ENCODE results near the gene FAM3A. TPM values are rescaled to one million over a fixed set of nuclear protein-coding genes. Genes with fewer than 3 reads are reported as not detected.

FAM3A gene
- total and polyA plus RNA-seq, 9 of the 15 experiments (the other 6 are each of a cell fraction or from before 2014, with no cell fraction given) = 0.75 to 70.6 (median 27.0) TPM

DNA sequence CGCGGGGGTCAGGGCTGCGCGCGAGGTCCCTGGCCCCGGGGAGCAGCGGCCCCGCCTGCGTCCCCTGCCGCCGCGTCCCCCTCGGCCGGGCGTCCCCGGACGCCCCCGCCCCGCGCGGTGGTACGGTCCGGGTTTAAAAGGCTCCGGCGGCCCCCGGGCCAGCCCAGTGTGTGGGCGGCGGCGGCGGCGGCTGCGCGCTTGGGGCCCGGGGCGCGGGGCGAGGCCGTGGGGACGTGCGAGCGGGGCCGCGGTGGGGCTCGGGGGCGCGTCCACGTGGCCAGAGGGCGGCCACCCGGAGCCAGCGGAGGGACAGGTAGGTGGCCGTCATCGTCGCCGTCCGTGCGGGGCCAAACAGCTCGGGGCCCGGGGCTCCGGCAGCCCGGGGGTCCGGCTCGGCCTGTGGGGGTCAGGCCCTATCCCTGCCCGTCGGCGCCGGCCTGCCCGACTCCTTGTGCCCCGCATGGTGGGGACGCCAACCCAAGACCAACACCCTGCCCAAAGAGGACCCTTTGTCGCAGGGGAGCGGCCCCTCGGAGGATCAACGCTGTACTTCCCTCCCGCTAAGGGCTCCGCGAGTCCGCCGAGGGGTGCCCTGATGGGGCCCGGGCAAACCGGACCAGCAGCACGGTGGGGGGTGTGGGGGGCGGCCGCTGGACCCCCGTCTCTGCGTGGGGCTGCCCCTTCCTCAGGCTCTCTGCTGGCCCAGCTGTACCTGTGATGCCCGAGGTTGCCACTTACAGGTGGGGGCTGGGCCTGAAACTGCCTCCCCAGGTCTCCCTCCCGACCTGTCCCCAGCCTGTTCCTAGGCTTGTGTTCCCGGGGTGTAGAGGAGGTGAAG, 57.7 kb downstream of the FAM3A start, which contains the start of gene PLXNA3:
Gene PLXNA3 (plus strand): TSS at position 166 of the 838 bp plus-strand sequence. CDS start 1,903 bp downstream, outside the sequence.
- Histone ChIP-seq H3K4me3 (peak within 1 kb of the TSS; percentile 59), H3K27me3 (ENCODE audit: control insufficient read depth in 2 of 2, insufficient read depth in 2 of 2, low read length in 2 of 2) (no peaks in the 10 kb centered on the region), H3K4me2 (ENCODE audit: insufficient read depth, low read length) (peak within 1 kb of the TSS; percentile 81), H3K27ac (ENCODE audit: extremely low read depth, low read depth, low read length) (peak within 1 kb of the TSS; percentile 74), H3K36me3 (ENCODE audit: control insufficient read depth, insufficient read depth, low read length) (peaks cover 30% of the 10 kb centered on the region; the same call in 2 of the 3 replicates), H4K20me1 (replicated peaks; ENCODE audit: control insufficient read depth, insufficient read depth, low read length) (peaks cover 3% of the 10 kb centered on the region; the same call in 1 of the 2 replicates), H3K4me1 (replicated peaks in 1 of 2; ENCODE audit: control insufficient read depth in 2 of 2, insufficient read depth in 2 of 2, low read length in 2 of 2) (peaks cover 7 to 50% of the 10 kb centered on the region in 2 experiments; a peak in 3 of 5 replicates), H3K79me2 (ENCODE audit: control insufficient read depth, insufficient read depth, low read length) (peaks cover 30% of the 10 kb centered on the region), H2AFZ (ENCODE audit: low read depth, low read length) (peak within 1 kb of the TSS; percentile 87), H3K9me3 (replicated peaks; ENCODE audit: control insufficient read depth, insufficient read depth, low read depth, low read length) (no peaks in the 10 kb centered on the region), H3K9ac (ENCODE audit: insufficient read depth in 1 of 2, low read depth in 2 of 2, low read length in 2 of 2) (peak within 1 kb of the TSS; percentile 66 to 92), H3K9me1 (ENCODE audit: control insufficient read depth, insufficient read depth, low read length) (no peaks in the 10 kb centered on the region)
- DNase-seq (ENCODE audit: extremely low read depth in 1 of 4, low spot score in 3 of 4) (peak; percentile 70 to 87 (median 82)), ATAC-seq (peak; percentile 66), FAIRE-seq (no peak)
- in situ Hi-C loops (cut with MboI) (no loop called here), intact Hi-C loops (cut with micrococcal nuclease) (no loop called here)
- ChIA-PET CTCF (ENCODE audit: low intra/inter-chr PET ratio) (interaction anchor here (1.2 kb wide), 1 partner anchor 76 kb away, joined by 3 read pairs; no protein-coding TSS in a partner anchor), POLR2A (interaction anchor here (0.6 to 2.9 kb wide), 12 partner anchors 10 to 75 kb away, joined by 3 to 11 read pairs (median 4); partner anchors contain the start of genes ATP6AP1, LAGE3 and UBL4A)
- WGBS (ENCODE audit: insufficient coverage, low coverage, missing lambda C conversion rate) = 0% methylated on average over 7 of the region's 88 CpGs
- BruUV-seq (replicated peaks) = TSS peak; percentile 79
- TF ChIP-seq ZNF253 (CRISPR knock-in tag; conservative IDR thresholded peaks at IDR 0.05) (no peak), RB1 (IDR thresholded peaks at IDR 0.05; ENCODE audit: low read depth) (peak; percentile 77), GATAD2B (IDR thresholded peaks at IDR 0.05; ENCODE audit: borderline replicate concordance) (0 out of 2 replicates have a peak, but pooled peaks have one; percentile 54), RBFOX2 (IDR thresholded peaks at IDR 0.05; ENCODE audit: low read depth, low read length) (peak; percentile 79), POLR2G (IDR thresholded peaks at IDR 0.05; ENCODE audit: low read depth, low read length) (peak; percentile 94), CC2D1A (IDR thresholded peaks at IDR 0.05) (no peak), CHD4 (IDR thresholded peaks at IDR 0.05; ENCODE audit: insufficient read depth, insufficient replicate concordance, low read depth, low read length, poor library complexity, severe bottlenecking) (no peak), FOXP1 (CRISPR knock-in tag; IDR thresholded peaks at IDR 0.05) (no peak), TCF7L2 (IDR thresholded peaks at IDR 0.05; ENCODE audit: low read depth, low read length) (peak; percentile 78)
- TF ChIP-seq, protein P1, sequence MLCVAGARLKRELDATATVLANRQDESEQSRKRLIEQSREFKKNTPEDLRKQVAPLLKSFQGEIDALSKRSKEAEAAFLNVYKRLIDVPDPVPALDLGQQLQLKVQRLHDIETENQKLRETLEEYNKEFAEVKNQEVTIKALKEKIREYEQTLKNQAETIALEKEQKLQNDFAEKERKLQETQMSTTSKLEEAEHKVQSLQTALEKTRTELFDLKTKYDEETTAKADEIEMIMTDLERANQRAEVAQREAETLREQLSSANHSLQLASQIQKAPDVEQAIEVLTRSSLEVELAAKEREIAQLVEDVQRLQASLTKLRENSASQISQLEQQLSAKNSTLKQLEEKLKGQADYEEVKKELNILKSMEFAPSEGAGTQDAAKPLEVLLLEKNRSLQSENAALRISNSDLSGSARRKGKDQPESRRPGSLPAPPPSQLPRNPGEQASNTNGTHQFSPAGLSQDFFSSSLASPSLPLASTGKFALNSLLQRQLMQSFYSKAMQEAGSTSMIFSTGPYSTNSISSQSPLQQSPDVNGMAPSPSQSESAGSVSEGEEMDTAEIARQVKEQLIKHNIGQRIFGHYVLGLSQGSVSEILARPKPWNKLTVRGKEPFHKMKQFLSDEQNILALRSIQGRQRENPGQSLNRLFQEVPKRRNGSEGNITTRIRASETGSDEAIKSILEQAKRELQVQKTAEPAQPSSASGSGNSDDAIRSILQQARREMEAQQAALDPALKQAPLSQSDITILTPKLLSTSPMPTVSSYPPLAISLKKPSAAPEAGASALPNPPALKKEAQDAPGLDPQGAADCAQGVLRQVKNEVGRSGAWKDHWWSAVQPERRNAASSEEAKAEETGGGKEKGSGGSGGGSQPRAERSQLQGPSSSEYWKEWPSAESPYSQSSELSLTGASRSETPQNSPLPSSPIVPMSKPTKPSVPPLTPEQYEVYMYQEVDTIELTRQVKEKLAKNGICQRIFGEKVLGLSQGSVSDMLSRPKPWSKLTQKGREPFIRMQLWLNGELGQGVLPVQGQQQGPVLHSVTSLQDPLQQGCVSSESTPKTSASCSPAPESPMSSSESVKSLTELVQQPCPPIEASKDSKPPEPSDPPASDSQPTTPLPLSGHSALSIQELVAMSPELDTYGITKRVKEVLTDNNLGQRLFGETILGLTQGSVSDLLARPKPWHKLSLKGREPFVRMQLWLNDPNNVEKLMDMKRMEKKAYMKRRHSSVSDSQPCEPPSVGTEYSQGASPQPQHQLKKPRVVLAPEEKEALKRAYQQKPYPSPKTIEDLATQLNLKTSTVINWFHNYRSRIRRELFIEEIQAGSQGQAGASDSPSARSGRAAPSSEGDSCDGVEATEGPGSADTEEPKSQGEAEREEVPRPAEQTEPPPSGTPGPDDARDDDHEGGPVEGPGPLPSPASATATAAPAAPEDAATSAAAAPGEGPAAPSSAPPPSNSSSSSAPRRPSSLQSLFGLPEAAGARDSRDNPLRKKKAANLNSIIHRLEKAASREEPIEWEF (CRISPR knock-in tag; IDR thresholded peaks at IDR 0.05) = no peak
- TF ChIP-seq, protein P2, sequence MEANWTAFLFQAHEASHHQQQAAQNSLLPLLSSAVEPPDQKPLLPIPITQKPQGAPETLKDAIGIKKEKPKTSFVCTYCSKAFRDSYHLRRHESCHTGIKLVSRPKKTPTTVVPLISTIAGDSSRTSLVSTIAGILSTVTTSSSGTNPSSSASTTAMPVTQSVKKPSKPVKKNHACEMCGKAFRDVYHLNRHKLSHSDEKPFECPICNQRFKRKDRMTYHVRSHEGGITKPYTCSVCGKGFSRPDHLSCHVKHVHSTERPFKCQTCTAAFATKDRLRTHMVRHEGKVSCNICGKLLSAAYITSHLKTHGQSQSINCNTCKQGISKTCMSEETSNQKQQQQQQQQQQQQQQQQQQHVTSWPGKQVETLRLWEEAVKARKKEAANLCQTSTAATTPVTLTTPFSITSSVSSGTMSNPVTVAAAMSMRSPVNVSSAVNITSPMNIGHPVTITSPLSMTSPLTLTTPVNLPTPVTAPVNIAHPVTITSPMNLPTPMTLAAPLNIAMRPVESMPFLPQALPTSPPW (CRISPR knock-in tag; IDR thresholded peaks at IDR 0.05) = peak; percentile 89
- TF ChIP-seq, protein P3, sequence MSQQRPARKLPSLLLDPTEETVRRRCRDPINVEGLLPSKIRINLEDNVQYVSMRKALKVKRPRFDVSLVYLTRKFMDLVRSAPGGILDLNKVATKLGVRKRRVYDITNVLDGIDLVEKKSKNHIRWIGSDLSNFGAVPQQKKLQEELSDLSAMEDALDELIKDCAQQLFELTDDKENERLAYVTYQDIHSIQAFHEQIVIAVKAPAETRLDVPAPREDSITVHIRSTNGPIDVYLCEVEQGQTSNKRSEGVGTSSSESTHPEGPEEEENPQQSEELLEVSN (IDR thresholded peaks at IDR 0.05; ENCODE audit: borderline replicate concordance in 1 of 2, extremely low read depth in 1 of 2, insufficient read depth in 1 of 2, insufficient read length in 1 of 2, low read depth in 1 of 2, low read length in 1 of 2, poor library complexity in 1 of 2, severe bottlenecking in 1 of 2) = peak in 1 of 2 experiments; percentile 24
